Duodenal mucosa (tissue), 2 donors: ENCODE results near the gene NT5M.

Experiments
- H3K27ac ChIP-seq: one replicate; pipeline ENCODE4 v1.7.0; 2013; ENCODE audit warnings: low read depth, low read length
- H3K27me3 ChIP-seq, 2 donors: one replicate each; pipeline ENCODE4 v1.7.0; 2013; ENCODE audit warnings: low read length in 2 of 2, control low read depth in 1 of 2; ENCODE audit not compliant: insufficient read depth in 2 of 2, control insufficient read depth in 1 of 2
- H3K36me3 ChIP-seq, 2 donors: one replicate each; pipeline ENCODE4 v1.7.0; 2013; ENCODE audit warnings: low read length in 2 of 2, control low read depth in 1 of 2; ENCODE audit not compliant: insufficient read depth in 2 of 2, control insufficient read depth in 1 of 2
- H3K4me1 ChIP-seq, 2 donors: one replicate each; pipeline ENCODE4 v1.7.0; 2013; ENCODE audit warnings: low read length in 2 of 2, control low read depth in 1 of 2; ENCODE audit not compliant: insufficient read depth in 2 of 2, control insufficient read depth in 1 of 2
- H3K4me3 ChIP-seq, 2 donors: one replicate each; pipeline ENCODE4 v1.7.0; 2013; ENCODE audit warnings: low read length in 2 of 2, low read depth in 1 of 2
- H3K9ac ChIP-seq, 2 donors: one replicate each; pipeline ENCODE4 v1.7.0; 2013; ENCODE audit warnings: low read length in 2 of 2, low read depth in 1 of 2
- H3K9me3 ChIP-seq, 2 donors: one replicate each; pipeline ENCODE4 v1.7.0; 2013; ENCODE audit warnings: low read length in 2 of 2, control low read depth in 1 of 2; ENCODE audit not compliant: control insufficient read depth in 1 of 2

Gene NT5M

DNA sequence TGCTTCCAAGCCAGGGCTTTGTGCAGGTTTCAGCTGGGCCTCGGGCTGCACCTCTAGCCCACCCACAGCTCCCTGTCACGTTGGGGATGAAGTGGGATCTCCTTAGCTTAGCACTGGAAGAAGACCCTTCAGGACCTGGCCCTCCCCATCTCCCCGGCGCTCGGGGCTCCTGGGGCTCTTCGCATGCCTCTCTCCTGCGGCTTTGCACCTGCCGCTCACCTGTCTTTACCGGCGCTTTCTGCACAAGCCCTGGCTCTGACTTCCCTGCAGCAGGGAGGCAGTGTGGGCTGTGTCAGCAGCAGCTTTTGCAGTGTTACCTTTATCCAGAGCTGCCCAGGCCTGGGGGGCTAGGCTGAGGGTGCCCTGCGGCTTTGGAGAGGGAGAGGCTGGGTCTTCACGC, 52.3 kb downstream of the NT5M start:
- H3K9ac ChIP-seq = no peak overlapping the region

DNA sequence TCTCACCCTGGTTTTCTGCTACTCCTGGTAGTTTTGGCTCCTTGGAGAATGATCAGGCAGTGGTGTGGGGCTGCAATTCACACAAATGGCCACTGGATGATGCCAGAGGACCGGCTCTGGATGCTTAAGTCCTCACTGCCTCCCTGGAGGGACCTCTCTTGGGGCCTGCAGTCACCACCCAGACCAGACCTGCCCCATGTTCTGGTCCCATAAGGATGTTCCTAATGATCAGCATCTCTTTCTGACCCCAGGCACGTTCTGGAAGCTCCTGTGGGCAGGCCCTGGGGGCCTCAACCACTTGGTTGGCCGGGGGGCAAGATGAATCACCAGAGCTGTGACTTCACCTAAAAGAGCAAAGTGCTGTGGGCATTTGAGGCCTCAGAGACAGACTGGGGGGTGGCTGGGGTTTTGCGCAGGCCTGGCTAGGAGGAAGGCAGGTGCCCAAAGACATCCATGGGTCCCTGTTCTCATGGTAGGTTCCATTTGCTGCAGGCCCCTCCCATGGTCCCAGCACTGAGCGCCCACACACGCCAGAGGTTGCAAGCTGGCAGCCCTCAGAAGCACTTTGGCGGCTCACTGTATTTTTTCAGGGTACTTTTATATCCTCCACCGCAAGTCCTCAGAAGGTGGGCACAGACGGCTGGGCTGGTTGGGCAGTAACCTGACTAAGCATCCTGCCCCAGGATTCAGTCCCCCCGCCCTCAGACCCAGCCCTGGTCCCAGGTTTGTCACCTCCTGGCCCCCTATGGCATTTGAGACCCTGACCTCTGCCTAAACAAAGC, 53.2 kb downstream of the NT5M start:
- no peak overlapping the region for H3K27ac ChIP-seq
- peaks cover 0 to 4% of the 10 kb centered on the region in 2 donors for H3K4me1 ChIP-seq
- no peaks in the 10 kb centered on the region for H3K9me3 ChIP-seq
- no peaks in the 10 kb centered on the region for H3K36me3 ChIP-seq
- H3K9ac ChIP-seq = no peak overlapping the region
- H3K27me3 ChIP-seq = peaks cover 0 to 5% of the 10 kb centered on the region in 2 donors
- H3K4me3 ChIP-seq = no peak overlapping the region

More for the DNA sequence above, 52.3 kb downstream of the NT5M start:
- Histone ChIP-seq H3K36me3 (no peaks in the 10 kb centered on the region), H3K27me3 (peaks cover 0 to 5% of the 10 kb centered on the region in 2 donors), H3K9me3 (no peaks in the 10 kb centered on the region), H3K27ac (no peak overlapping the region), H3K4me1 (peaks cover 0 to 4% of the 10 kb centered on the region in 2 donors), H3K4me3 (no peak overlapping the region)

DNA sequence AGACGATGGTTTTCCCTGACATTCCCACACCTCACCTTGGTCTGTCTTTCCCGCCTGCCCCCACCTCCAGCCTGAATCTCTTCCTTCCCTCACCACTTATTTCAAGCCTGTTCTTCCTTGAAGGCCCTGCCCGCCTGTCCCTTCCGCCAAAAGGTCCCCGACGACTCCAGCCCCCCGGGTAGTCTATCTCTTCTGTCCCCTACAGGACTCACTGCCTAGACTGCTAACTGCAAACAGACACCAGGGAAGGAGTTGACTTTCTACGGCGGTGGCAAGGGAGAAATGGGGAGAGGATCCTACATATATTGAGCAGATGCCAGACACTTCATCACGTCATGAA, 53.7 kb downstream of the NT5M start:
- Histone ChIP-seq H3K9ac (no peak overlapping the region), H3K36me3 (no peaks in the 10 kb centered on the region), H3K4me3 (no peak overlapping the region), H3K27me3 (peaks cover 0 to 5% of the 10 kb centered on the region in 2 donors), H3K9me3 (no peaks in the 10 kb centered on the region), H3K27ac (no peak overlapping the region), H3K4me1 (peaks cover 0 to 4% of the 10 kb centered on the region in 2 donors)

DNA sequence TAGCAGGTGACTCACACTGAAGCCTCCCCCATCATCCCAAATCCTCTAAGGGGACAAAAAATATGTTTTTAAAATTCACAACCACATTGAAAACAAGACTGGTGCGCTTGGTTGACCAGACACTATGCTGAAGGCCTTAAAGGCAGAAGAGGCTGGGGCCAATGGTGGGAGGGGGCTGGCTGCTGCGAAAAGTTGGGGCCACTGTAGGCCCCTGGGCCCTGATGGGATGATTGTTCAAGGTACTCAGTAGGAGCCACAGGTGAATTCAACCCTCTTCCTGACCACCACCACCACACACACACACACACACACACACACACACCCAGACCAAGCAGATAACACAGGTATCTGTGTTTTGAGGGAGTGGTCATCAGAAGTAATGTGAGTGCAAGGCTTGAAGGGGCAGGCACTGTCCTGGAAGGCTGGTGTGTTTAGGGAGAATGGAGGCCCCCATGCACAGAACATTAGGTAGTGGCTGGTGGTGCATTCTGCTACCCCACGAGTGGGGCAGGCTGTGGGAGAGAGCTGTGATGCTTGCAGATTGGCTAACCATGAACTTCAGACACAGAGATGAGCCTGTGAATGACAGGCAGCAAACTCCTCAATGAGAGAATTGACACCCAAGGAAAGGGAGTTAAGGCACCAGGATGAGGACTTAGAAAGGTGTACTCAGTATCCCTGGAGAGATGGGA, 55.0 kb downstream of the NT5M start:
- H3K36me3 ChIP-seq = no peaks in the 10 kb centered on the region
- H3K27me3 ChIP-seq = peaks cover 0 to 5% of the 10 kb centered on the region in 2 donors
- no peak overlapping the region for H3K9ac ChIP-seq
- no peak overlapping the region for H3K27ac ChIP-seq
- H3K9me3 ChIP-seq = no peaks in the 10 kb centered on the region
- peaks cover 0 to 4% of the 10 kb centered on the region in 2 donors for H3K4me1 ChIP-seq
- no peak overlapping the region for H3K4me3 ChIP-seq

DNA sequence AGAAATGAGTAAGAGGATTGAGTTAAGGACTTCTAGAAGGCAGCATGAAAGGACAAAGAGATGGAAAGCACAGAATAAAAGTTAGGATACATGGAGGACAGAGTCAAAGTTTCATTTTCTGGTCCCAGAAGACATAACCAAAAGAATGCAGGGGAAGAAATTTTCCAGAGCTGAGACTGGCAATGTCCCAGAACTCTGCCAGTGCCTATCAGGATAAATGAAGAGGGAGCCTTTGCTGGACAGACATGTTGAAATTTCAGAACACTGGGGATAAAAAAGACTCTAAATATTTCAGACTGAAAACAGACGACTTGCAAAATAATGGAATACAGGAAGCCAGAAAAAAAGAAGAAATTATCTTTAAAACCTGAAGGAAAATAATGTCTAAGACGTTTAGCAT, 55.7 kb downstream of the NT5M start:
- no peaks in the 10 kb centered on the region for H3K36me3 ChIP-seq
- peaks cover 3 to 7% of the 10 kb centered on the region in 2 donors for H3K4me1 ChIP-seq
- peaks cover 0 to 5% of the 10 kb centered on the region in 2 donors for H3K27me3 ChIP-seq
- no peak overlapping the region for H3K27ac ChIP-seq
- H3K9ac ChIP-seq = no peak overlapping the region
- H3K9me3 ChIP-seq = no peaks in the 10 kb centered on the region
- H3K4me3 ChIP-seq = no peak overlapping the region

DNA sequence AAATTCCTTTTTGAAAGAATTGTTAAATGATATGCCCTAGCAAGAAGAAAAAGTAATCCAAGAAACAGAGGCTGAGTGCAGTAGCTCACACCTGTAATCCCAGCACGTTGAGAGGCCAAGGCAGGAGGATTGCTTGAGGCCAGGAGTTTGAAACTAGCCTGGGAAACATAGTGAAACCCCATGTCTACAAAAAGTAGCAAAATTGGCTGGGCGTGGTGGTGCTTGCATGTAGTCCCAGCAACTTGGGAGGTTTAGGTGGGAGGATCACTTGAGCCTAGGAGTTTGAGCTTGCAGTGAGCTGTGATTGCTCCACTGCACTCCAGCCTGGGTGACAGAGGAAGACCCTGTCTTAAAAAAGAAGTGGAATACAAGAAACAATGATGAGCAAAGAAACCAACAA, 56.1 kb downstream of the NT5M start:
- Histone ChIP-seq H3K27me3 (peaks cover 0 to 5% of the 10 kb centered on the region in 2 donors), H3K9ac (no peak overlapping the region), H3K4me1 (peaks cover 7 to 11% of the 10 kb centered on the region in 2 donors), H3K27ac (no peak overlapping the region), H3K4me3 (no peak overlapping the region), H3K36me3 (no peaks in the 10 kb centered on the region), H3K9me3 (no peaks in the 10 kb centered on the region)

DNA sequence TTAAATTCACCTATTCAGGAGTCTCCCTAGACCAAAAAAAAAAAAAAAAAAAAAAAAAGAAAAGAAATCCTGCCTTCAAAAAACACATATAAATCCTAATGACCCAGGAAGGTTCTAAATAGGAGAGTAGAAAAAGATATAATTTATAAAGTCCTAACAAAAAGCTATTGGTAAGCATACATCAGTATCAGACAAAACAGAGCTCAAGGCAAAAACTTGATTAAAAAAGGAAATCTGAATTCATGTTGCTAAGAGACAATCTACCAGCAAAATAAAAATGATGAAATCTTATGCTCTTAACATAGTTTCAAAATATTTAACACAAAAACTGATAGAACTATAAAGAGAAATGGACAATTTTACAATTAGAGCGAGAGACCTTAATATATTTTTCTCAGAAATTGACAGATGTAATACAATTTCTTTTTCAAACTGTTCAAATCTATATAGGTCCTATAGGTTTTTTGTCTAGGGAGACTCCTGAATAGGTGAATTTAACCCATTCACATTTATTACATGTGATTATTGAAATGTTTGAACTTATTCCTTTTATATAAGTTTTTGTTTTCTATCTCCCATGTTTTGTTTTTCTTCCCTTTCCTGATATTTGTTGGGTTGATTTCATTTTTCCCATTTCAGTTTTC, 57.0 kb downstream of the NT5M start:
- Histone ChIP-seq H3K27me3 (peaks cover 0 to 2% of the 10 kb centered on the region in 2 donors), H3K36me3 (no peaks in the 10 kb centered on the region), H3K4me3 (no peak overlapping the region), H3K27ac (no peak overlapping the region), H3K4me1 (peaks cover 10 to 14% of the 10 kb centered on the region in 2 donors), H3K9me3 (no peaks in the 10 kb centered on the region), H3K9ac (no peak overlapping the region)

DNA sequence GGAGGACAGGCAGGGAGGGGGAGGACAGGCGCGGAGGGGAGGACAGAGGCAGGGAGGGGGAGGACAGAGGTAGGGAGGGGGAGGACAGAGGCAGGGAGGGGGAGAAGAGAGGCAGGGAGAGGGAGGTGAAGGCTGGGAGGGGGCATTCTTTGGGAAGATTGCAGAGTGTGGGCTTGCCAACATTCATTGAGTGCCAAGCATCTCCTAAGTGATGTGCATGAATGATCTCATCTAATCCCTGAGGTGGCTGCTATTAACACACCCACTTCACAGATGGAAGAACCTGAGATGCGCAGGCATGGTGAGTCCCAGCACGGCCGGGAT, 58.3 kb downstream of the NT5M start:
- Histone ChIP-seq H3K4me3 (no peak overlapping the region), H3K9me3 (no peaks in the 10 kb centered on the region), H3K27me3 (no peaks in the 10 kb centered on the region), H3K4me1 (peaks cover 10 to 13% of the 10 kb centered on the region in 2 donors), H3K36me3 (no peaks in the 10 kb centered on the region), H3K9ac (no peak overlapping the region), H3K27ac (no peak overlapping the region)

DNA sequence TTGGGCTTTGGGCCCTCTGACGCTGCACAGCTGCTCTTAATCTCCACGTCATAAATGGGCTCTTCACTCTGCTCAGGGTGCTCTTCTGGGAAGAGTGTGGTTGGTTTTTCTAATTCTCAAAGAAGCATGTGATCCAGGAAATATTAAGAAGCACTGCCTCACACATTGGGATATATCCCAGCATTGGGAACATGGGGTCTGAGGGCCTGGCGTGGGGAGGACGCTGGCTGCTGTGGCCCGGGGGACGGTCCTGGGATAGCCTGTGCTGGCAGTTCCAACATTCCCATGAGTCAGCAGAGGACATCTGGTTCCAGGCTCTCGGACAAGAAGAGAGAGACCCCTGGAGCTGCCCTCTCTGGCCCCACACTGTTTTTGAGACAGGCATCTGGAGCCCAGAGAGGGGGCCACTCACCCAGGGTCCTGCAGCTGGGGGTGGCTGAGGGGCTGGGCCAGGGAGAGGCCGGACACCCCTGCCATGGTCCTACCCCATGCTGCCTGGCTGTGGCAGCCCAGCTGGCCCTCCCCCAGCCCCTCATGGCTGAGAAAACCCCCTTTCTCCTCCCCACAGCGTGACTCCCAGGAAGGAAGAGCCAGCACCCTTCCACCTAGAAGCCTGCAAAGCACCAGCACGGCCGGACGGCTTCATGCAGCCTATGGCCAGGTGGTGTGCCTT, 58.8 kb downstream of the NT5M start:
- H3K27ac ChIP-seq = no peak overlapping the region
- H3K36me3 ChIP-seq = no peaks in the 10 kb centered on the region
- H3K4me1 ChIP-seq = peaks cover 10 to 13% of the 10 kb centered on the region in 2 donors

DNA sequence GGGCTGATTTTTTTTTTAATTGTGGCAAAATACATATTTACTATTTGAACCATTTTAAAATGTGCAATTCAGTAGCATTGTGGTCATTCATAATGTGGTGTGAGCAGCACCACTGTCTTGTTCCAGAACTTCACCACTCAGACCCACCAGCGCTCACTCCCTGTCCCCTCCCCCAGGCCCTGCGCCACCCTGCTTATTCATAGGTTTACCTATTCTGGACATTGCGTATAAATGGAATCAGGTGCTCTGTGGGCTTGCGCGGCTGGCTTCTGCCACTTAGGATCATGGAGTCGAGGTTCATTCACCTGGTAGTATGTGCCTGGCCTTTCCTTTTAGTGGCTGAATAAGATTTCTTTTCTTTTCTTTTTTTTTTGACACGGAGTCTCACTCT, 59.4 kb downstream of the NT5M start:
- Histone ChIP-seq H3K36me3 (no peaks in the 10 kb centered on the region), H3K4me1 (peaks cover 10 to 13% of the 10 kb centered on the region in 2 donors), H3K27ac (no peak overlapping the region), H3K27me3 (no peaks in the 10 kb centered on the region), H3K9ac (no peak overlapping the region), H3K9me3 (no peaks in the 10 kb centered on the region), H3K4me3 (no peak overlapping the region)

More for the DNA sequence above, 58.8 kb downstream of the NT5M start:
- H3K4me3 ChIP-seq = no peak overlapping the region
- no peak overlapping the region for H3K9ac ChIP-seq
- no peaks in the 10 kb centered on the region for H3K27me3 ChIP-seq
- H3K9me3 ChIP-seq = no peaks in the 10 kb centered on the region
